Left kidney (tissue), 1 donor: ENCODE results near the gene XG. TPM values are rescaled to one million over a fixed set of nuclear protein-coding genes. Genes with fewer than 3 reads are reported as not detected.

Source experiments
- polyA plus RNA-seq: library from polyadenylated mRNA; unstranded; fragments of 120-200 nt; gene quantifications from one replicate; pipeline ENCODE4 v1.2.1, GENCODE V29; 2013; ENCODE audit not compliant: insufficient read length

The XG gene
- polyA plus RNA-seq, 1 donor, result 0.65 TPM

Other genes starting within 250 kb of the XG start
- 178 TPM for gene CD99, start 60.7 kb upstream of the XG start, polyA plus RNA-seq
- gene GYG2, start 76.9 kb downstream of the XG start, polyA plus RNA-seq, result 17.7 TPM
- gene ARSD, start 177.3 kb downstream of the XG start, polyA plus RNA-seq, result 58.8 TPM